ENCODE measurements around the gene BPIFA3. TPM values are rescaled to one million over a fixed set of nuclear protein-coding genes. Genes with fewer than 3 reads are reported as not detected.

The BPIFA3 gene
- total and polyA plus RNA-seq, 2 of the 8 experiments (the other 6 are each of a cell fraction or from before 2014, with no cell fraction given), result not detected

DNA sequence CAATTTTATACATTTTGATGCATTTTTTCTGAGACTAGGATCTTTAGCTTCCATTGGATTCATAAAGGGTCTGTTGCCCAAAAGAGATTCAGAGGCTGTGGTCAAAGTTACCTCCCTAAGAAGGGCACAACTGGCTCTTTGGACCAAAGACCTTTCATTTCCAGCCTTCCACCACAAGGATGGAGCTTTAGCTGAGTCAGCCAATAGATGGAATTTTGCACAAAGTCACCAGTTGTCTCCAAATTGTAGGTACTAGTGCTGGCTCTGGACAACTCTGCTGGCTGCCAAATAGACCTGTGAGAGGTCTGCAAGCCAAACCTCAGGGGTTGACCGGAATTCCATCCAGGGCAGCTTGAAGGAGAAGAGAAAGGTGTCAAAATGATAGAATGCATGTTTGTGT, 19.2 kb downstream of the BPIFA3 start:
- POLR2A ChIA-PET (ENCODE audit: partially characterized antibody), result no interaction called here
- H2BK15ac ChIP-seq (ENCODE audit: low read length), result no peak overlapping the region
- FAIRE-seq, result no peak
- H4K8ac ChIP-seq (ENCODE audit: extremely low read depth, insufficient read depth, low read length), result no peak overlapping the region
- H2BK12ac ChIP-seq (ENCODE audit: low read depth, low read length), result no peak overlapping the region
- WGBS, 2 experiments (ENCODE audit: extremely low coverage in 1 of 2, insufficient coverage in 1 of 2, insufficient read length in 1 of 2, insufficient replicate concordance in 2 of 2, low coverage in 1 of 2, low lambda C conversion rate in 2 of 2, missing lambda C conversion rate in 1 of 2), result 81% methylated on average over 1 of the region's 1 CpG; no CpG with 5 or more reads in 1 of the 2 experiments
- no peak overlapping the region for H2BK120ac ChIP-seq (replicated peaks; ENCODE audit: low read depth, low read length)
- H4K20me1 ChIP-seq (replicated peaks in 1 of 2; ENCODE audit: control insufficient read depth in 1 of 2, insufficient read depth in 2 of 2, low read length in 2 of 2), result no peaks in the 10 kb centered on the region
- H3K9ac ChIP-seq (replicated peaks in 1 of 4; ENCODE audit: extremely low read depth in 1 of 4, low read depth in 3 of 4, low read length in 3 of 4), result no peak overlapping the region
- H3K4me3 ChIP-seq (ENCODE audit: extremely low read depth in 1 of 4, insufficient read depth in 2 of 4, low read depth in 3 of 4, low read length in 4 of 4), result no peak overlapping the region
- no peak overlapping the region for H3K56ac ChIP-seq (replicated peaks; ENCODE audit: insufficient read length, low read depth, low read length)
- H3K4me2 ChIP-seq (ENCODE audit: insufficient read depth in 1 of 2, low read depth in 2 of 2, low read length in 2 of 2), result no peak overlapping the region
- H3K14ac ChIP-seq (ENCODE audit: insufficient read length), result no peak overlapping the region
- CTCF ChIA-PET (ENCODE audit: partially characterized antibody), result interaction anchor here (1.0 to 4.1 kb wide), 7 partner anchors 10 to 140 kb away, joined by 3 to 15 read pairs (median 4); no protein-coding TSS in a partner anchor
- no peak overlapping the region for H2AK5ac ChIP-seq (ENCODE audit: low read depth, low read length)
- H3K4me1 ChIP-seq (replicated peaks in 1 of 4; ENCODE audit: control insufficient read depth in 3 of 4, insufficient read depth in 4 of 4, low read length in 3 of 4), result 0 out of 7 replicates have a peak, but pooled peaks cover 0 to 3% (median 0%) of the 10 kb centered on the region in 4 experiments
- H4K91ac ChIP-seq (replicated peaks; ENCODE audit: insufficient read length, low read length), result no peak overlapping the region
- H2BK5ac ChIP-seq (ENCODE audit: low read depth, low read length), result no peak overlapping the region
- no peaks in the 10 kb centered on the region for H3K79me1 ChIP-seq (ENCODE audit: low read depth, low read length)
- H3K27ac ChIP-seq (ENCODE audit: low read depth, low read length), result no peak overlapping the region
- DNase-seq (ENCODE audit: low read depth in 1 of 2, low spot score in 2 of 2), result no peak
- no peak overlapping the region for H3K18ac ChIP-seq (ENCODE audit: extremely low read depth, low read length)
- no peak overlapping the region for H3K23ac ChIP-seq (ENCODE audit: insufficient read length)
- H2BK20ac ChIP-seq (ENCODE audit: low read length), result no peak overlapping the region
- no peaks in the 10 kb centered on the region for H3K27me3 ChIP-seq (replicated peaks in 1 of 4; ENCODE audit: control insufficient read depth in 3 of 4, extremely low read depth in 1 of 4, insufficient read depth in 3 of 4, low read length in 3 of 4)
- H4K5ac ChIP-seq (ENCODE audit: insufficient read length, low read depth, low read length), result no peak overlapping the region
- H3K9me3 ChIP-seq (ENCODE audit: insufficient read depth in 2 of 2, low read depth in 1 of 2, low read length in 1 of 2), result no peaks in the 10 kb centered on the region
- peaks cover 3% of the 10 kb centered on the region; the same call in 1 of the 2 replicates for H3K23me2 ChIP-seq (ENCODE audit: low read depth, low read length)
- no peak overlapping the region for H2AFZ ChIP-seq (ENCODE audit: low read length)
- no peaks in the 10 kb centered on the region for H3K79me2 ChIP-seq (ENCODE audit: control insufficient read depth in 1 of 2, insufficient read depth in 2 of 2, low read length in 2 of 2)
- H3K4ac ChIP-seq (replicated peaks; ENCODE audit: insufficient read length, low read depth, low read length), result no peak overlapping the region
- H3K36me3 ChIP-seq (ENCODE audit: control insufficient read depth in 2 of 4, insufficient read depth in 4 of 4, low read length in 3 of 4), result no peaks in the 10 kb centered on the region
- TF ChIP-seq EGR1 (IDR thresholded peaks at IDR 0.05; ENCODE audit: borderline replicate concordance, low read depth, low read length), result no peak
- no peak for TF ChIP-seq SP4 (IDR thresholded peaks at IDR 0.05; ENCODE audit: low read length)
- no peak for TF ChIP-seq TAF1 (IDR thresholded peaks at IDR 0.05; ENCODE audit: low read depth, low read length)
- TF ChIP-seq CTBP2 (IDR thresholded peaks at IDR 0.05; ENCODE audit: borderline replicate concordance, insufficient read depth, insufficient read length, low read length), result no peak
- TF ChIP-seq TEAD4 (IDR thresholded peaks at IDR 0.05; ENCODE audit: low read depth, low read length), result no peak
- TF ChIP-seq, protein P1, sequence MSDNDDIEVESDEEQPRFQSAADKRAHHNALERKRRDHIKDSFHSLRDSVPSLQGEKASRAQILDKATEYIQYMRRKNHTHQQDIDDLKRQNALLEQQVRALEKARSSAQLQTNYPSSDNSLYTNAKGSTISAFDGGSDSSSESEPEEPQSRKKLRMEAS (IDR thresholded peaks at IDR 0.05), result no peak
- TF ChIP-seq, protein P2, sequence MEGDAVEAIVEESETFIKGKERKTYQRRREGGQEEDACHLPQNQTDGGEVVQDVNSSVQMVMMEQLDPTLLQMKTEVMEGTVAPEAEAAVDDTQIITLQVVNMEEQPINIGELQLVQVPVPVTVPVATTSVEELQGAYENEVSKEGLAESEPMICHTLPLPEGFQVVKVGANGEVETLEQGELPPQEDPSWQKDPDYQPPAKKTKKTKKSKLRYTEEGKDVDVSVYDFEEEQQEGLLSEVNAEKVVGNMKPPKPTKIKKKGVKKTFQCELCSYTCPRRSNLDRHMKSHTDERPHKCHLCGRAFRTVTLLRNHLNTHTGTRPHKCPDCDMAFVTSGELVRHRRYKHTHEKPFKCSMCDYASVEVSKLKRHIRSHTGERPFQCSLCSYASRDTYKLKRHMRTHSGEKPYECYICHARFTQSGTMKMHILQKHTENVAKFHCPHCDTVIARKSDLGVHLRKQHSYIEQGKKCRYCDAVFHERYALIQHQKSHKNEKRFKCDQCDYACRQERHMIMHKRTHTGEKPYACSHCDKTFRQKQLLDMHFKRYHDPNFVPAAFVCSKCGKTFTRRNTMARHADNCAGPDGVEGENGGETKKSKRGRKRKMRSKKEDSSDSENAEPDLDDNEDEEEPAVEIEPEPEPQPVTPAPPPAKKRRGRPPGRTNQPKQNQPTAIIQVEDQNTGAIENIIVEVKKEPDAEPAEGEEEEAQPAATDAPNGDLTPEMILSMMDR (IDR thresholded peaks at IDR 0.05; ENCODE audit: control extremely low read depth in 1 of 3, insufficient read depth in 1 of 3, low read depth in 1 of 3, low read length in 3 of 3), result no peak
- no peak for TF ChIP-seq SP1 (IDR thresholded peaks at IDR 0.05; ENCODE audit: low read depth, low read length)
- TF ChIP-seq KDM4A (IDR thresholded peaks at IDR 0.05; ENCODE audit: low read depth, low read length, severe bottlenecking), result no peak
- TF ChIP-seq HDAC2 (IDR thresholded peaks at IDR 0.05; ENCODE audit: borderline replicate concordance in 1 of 2, low read depth in 2 of 2, low read length in 2 of 2), result no peak
- TF ChIP-seq CEBPB (IDR thresholded peaks at IDR 0.05; ENCODE audit: low read depth, low read length), result no peak

Measured in H1 (cell line).